ENCODE results near the gene C12orf56. TPM values are rescaled to one million over a fixed set of nuclear protein-coding genes. Genes with fewer than 3 reads are reported as not detected.

C12orf56 gene
- total and polyA plus RNA-seq, 4 donors: 0.08 to 0.47 (median 0.24) TPM; not detected in 1

DNA sequence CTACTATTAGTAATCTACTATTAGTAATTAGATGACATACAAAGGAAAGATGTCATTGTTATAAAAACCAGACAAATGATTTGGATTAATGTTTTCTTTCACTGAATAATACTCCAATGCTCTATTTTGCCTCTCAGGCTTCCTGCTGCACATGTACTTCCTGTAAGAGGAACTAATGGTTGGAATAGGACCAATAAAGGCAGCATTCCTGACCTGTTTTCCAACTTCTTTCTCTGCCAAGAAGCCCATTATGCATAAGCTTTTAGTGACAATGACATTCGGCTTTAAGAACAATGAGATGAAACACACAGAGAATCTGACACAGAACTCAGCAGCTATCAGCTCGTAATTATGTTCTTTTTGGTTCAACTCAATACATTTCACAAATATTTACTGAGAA lies 5.2 kb upstream of the C12orf56 start:
- Histone ChIP-seq H3K27ac (ENCODE audit: low read depth in 1 of 2, low read length in 2 of 2) (no peak overlapping the region), H3K27me3 (ENCODE audit: control insufficient read depth in 4 of 4, insufficient read depth in 4 of 4, low read length in 3 of 4) (no peaks in the 10 kb centered on the region)
- WGBS: 66% methylated on average over 2 of the region's 2 CpGs

DNA sequence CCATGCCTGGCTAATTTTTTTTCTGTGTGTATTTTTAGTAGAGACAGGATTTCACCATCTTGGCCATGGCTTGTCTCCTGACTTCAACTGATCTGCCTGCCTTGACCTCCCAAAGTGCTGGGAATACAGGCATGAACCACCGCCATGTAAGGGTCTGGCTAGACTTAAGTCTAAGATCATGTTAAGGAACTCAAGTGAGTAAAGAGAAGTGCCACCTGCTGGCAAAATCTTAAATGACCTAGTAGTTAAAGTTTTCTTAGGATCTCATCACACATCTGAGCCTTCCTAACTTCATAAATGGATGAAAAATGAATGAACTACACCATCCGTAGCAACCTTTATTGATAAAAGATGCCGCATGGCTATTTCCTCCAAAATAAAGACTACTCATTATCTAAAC lies 1.7 kb upstream of the C12orf56 start:
- Histone ChIP-seq H3K36me3 (ENCODE audit: control insufficient read depth in 4 of 4, insufficient read depth in 3 of 4, low read depth in 1 of 4, low read length in 3 of 4) (no peaks in the 10 kb centered on the region), H3K4me1 (ENCODE audit: control insufficient read depth in 4 of 4, insufficient read depth in 4 of 4, low read length in 3 of 4) (peaks cover 0 to 8% (median 4%) of the 10 kb centered on the region in 4 donors), H3K9ac (ENCODE audit: low read depth in 1 of 2, low read length in 2 of 2) (no peak overlapping the region), H3K27ac (ENCODE audit: low read depth in 1 of 2, low read length in 2 of 2) (no peak overlapping the region), H3K9me3 (ENCODE audit: control insufficient read depth in 4 of 4, low read length in 3 of 4) (no peaks in the 10 kb centered on the region), H3K27me3 (ENCODE audit: control insufficient read depth in 4 of 4, insufficient read depth in 4 of 4, low read length in 3 of 4) (peaks cover 0 to 3% (median 0%) of the 10 kb centered on the region in 4 donors), H3K4me3 (ENCODE audit: low read depth in 1 of 3, low read length in 3 of 3) (no peak overlapping the region)
- 68% methylated on average over 3 of the region's 3 CpGs for WGBS
- DNase-seq (ENCODE audit: low spot score): no peak
- TF ChIP-seq FOXA1 (IDR thresholded peaks at IDR 0.05) (no peak), SP1 (IDR thresholded peaks at IDR 0.05) (no peak), RAD21 (IDR thresholded peaks at IDR 0.05) (peak; percentile 16 to 42), YY1 (IDR thresholded peaks at IDR 0.05) (no peak)
- TF ChIP-seq, protein P1, sequence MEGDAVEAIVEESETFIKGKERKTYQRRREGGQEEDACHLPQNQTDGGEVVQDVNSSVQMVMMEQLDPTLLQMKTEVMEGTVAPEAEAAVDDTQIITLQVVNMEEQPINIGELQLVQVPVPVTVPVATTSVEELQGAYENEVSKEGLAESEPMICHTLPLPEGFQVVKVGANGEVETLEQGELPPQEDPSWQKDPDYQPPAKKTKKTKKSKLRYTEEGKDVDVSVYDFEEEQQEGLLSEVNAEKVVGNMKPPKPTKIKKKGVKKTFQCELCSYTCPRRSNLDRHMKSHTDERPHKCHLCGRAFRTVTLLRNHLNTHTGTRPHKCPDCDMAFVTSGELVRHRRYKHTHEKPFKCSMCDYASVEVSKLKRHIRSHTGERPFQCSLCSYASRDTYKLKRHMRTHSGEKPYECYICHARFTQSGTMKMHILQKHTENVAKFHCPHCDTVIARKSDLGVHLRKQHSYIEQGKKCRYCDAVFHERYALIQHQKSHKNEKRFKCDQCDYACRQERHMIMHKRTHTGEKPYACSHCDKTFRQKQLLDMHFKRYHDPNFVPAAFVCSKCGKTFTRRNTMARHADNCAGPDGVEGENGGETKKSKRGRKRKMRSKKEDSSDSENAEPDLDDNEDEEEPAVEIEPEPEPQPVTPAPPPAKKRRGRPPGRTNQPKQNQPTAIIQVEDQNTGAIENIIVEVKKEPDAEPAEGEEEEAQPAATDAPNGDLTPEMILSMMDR (IDR thresholded peaks at IDR 0.05; ENCODE audit: low read depth, low read length, missing input control): peak; percentile 8

More for the DNA sequence above, 5.2 kb upstream of the C12orf56 start:
- Histone ChIP-seq H3K9ac (ENCODE audit: low read depth in 1 of 2, low read length in 2 of 2) (no peak overlapping the region), H3K4me1 (ENCODE audit: control insufficient read depth in 4 of 4, insufficient read depth in 4 of 4, low read length in 3 of 4) (peaks cover 0 to 2% (median under 1%) of the 10 kb centered on the region in 4 donors), H3K36me3 (ENCODE audit: control insufficient read depth in 4 of 4, insufficient read depth in 3 of 4, low read depth in 1 of 4, low read length in 3 of 4) (no peaks in the 10 kb centered on the region), H3K9me3 (ENCODE audit: control insufficient read depth in 4 of 4, low read length in 3 of 4) (no peaks in the 10 kb centered on the region), H3K4me3 (ENCODE audit: low read depth in 1 of 3, low read length in 3 of 3) (no peak overlapping the region)
- TF ChIP-seq NR2F2 (IDR thresholded peaks at IDR 0.05): no peak
- TF ChIP-seq GABPA (IDR thresholded peaks at IDR 0.05 in 1 of 2, conservative IDR thresholded peaks at IDR 0.05 in 1 of 2): no peak
- TF ChIP-seq SP1 (IDR thresholded peaks at IDR 0.05): no peak
- TF ChIP-seq RXRA (IDR thresholded peaks at IDR 0.05): no peak
- DNase-seq (ENCODE audit: low spot score): no peak

DNA sequence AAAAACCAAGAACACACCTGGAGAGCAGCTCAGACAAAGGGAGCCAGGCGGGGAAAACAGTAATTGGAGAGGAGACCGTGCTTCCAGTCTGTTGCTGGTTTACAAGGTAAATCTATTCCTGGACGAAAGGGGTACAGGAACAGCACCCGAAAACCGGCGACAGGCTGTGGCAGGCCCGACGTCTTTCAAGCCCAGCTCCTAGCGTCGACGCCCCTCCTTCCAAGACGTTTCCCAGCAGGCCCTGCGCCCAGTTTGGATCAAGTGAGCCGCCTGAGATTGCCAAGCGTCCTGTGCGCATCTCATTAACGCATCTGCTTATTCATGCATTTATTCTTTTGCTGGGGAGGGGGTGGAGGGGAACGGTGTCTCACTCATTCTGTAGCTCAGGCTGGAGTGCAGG lies 1.4 kb downstream of the C12orf56 start:
- peaks cover 0 to 3% (median 0%) of the 10 kb centered on the region in 4 donors for H3K27me3 ChIP-seq (ENCODE audit: control insufficient read depth in 4 of 4, insufficient read depth in 4 of 4, low read length in 3 of 4)
- peaks cover 0 to 8% (median 4%) of the 10 kb centered on the region in 4 donors for H3K4me1 ChIP-seq (ENCODE audit: control insufficient read depth in 4 of 4, insufficient read depth in 4 of 4, low read length in 3 of 4)
- no peak for TF ChIP-seq EGR1 (IDR thresholded peaks at IDR 0.05; ENCODE audit: low read depth in 2 of 2)
- TF ChIP-seq RXRA (IDR thresholded peaks at IDR 0.05): no peak
- TF ChIP-seq, protein P2, sequence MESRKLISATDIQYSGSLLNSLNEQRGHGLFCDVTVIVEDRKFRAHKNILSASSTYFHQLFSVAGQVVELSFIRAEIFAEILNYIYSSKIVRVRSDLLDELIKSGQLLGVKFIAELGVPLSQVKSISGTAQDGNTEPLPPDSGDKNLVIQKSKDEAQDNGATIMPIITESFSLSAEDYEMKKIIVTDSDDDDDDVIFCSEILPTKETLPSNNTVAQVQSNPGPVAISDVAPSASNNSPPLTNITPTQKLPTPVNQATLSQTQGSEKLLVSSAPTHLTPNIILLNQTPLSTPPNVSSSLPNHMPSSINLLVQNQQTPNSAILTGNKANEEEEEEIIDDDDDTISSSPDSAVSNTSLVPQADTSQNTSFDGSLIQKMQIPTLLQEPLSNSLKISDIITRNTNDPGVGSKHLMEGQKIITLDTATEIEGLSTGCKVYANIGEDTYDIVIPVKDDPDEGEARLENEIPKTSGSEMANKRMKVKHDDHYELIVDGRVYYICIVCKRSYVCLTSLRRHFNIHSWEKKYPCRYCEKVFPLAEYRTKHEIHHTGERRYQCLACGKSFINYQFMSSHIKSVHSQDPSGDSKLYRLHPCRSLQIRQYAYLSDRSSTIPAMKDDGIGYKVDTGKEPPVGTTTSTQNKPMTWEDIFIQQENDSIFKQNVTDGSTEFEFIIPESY (IDR thresholded peaks at IDR 0.05): no peak
- TF ChIP-seq FOXA1 (IDR thresholded peaks at IDR 0.05): no peak
- no peak for TF ChIP-seq FOXA2 (IDR thresholded peaks at IDR 0.05)
- TF ChIP-seq TAF1 (conservative IDR thresholded peaks at IDR 0.05): no peak
- TF ChIP-seq, protein P3, sequence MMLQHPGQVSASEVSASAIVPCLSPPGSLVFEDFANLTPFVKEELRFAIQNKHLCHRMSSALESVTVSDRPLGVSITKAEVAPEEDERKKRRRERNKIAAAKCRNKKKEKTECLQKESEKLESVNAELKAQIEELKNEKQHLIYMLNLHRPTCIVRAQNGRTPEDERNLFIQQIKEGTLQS (IDR thresholded peaks at IDR 0.05): no peak
- no peak for TF ChIP-seq JUND (IDR thresholded peaks at IDR 0.05)
- TF ChIP-seq, protein P1 (IDR thresholded peaks at IDR 0.05; ENCODE audit: low read depth, low read length, missing input control): no peak
- TF ChIP-seq RAD21 (IDR thresholded peaks at IDR 0.05): no peak
- TF ChIP-seq, protein P4, sequence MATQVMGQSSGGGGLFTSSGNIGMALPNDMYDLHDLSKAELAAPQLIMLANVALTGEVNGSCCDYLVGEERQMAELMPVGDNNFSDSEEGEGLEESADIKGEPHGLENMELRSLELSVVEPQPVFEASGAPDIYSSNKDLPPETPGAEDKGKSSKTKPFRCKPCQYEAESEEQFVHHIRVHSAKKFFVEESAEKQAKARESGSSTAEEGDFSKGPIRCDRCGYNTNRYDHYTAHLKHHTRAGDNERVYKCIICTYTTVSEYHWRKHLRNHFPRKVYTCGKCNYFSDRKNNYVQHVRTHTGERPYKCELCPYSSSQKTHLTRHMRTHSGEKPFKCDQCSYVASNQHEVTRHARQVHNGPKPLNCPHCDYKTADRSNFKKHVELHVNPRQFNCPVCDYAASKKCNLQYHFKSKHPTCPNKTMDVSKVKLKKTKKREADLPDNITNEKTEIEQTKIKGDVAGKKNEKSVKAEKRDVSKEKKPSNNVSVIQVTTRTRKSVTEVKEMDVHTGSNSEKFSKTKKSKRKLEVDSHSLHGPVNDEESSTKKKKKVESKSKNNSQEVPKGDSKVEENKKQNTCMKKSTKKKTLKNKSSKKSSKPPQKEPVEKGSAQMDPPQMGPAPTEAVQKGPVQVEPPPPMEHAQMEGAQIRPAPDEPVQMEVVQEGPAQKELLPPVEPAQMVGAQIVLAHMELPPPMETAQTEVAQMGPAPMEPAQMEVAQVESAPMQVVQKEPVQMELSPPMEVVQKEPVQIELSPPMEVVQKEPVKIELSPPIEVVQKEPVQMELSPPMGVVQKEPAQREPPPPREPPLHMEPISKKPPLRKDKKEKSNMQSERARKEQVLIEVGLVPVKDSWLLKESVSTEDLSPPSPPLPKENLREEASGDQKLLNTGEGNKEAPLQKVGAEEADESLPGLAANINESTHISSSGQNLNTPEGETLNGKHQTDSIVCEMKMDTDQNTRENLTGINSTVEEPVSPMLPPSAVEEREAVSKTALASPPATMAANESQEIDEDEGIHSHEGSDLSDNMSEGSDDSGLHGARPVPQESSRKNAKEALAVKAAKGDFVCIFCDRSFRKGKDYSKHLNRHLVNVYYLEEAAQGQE (IDR thresholded peaks at IDR 0.05): no peak
- TF ChIP-seq, protein P5, sequence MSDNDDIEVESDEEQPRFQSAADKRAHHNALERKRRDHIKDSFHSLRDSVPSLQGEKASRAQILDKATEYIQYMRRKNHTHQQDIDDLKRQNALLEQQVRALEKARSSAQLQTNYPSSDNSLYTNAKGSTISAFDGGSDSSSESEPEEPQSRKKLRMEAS (IDR thresholded peaks at IDR 0.05): no peak
- TF ChIP-seq HNF4G (IDR thresholded peaks at IDR 0.05): no peak
- TF ChIP-seq YY1 (IDR thresholded peaks at IDR 0.05): no peak
- no peak for TF ChIP-seq HNF4A (conservative IDR thresholded peaks at IDR 0.05)
- no peak for TF ChIP-seq SP1 (IDR thresholded peaks at IDR 0.05)
- no peak for TF ChIP-seq GABPA (IDR thresholded peaks at IDR 0.05 in 1 of 2, conservative IDR thresholded peaks at IDR 0.05 in 1 of 2)
- H3K27ac ChIP-seq (ENCODE audit: low read depth in 1 of 2, low read length in 2 of 2): no peak overlapping the region
- no peaks in the 10 kb centered on the region for H3K9me3 ChIP-seq (ENCODE audit: control insufficient read depth in 4 of 4, low read length in 3 of 4)
- H3K9ac ChIP-seq (ENCODE audit: low read depth in 1 of 2, low read length in 2 of 2): no peak overlapping the region
- WGBS: 78% methylated on average over 18 of the region's 18 CpGs
- no peak overlapping the region for H3K4me3 ChIP-seq (ENCODE audit: low read depth in 1 of 3, low read length in 3 of 3)
- DNase-seq (ENCODE audit: low spot score): no peak
- no peaks in the 10 kb centered on the region for H3K36me3 ChIP-seq (ENCODE audit: control insufficient read depth in 4 of 4, insufficient read depth in 3 of 4, low read depth in 1 of 4, low read length in 3 of 4)
